CD4-positive, alpha-beta T cell treated with Interleukin-6 for 4 hours (primary cell): ENCODE data around the gene ZDHHC1.
A peak's percentile ranks its signal among the peaks of the same experiment; 100 is the strongest.
"Not testable (repeated sequence)": the region's sequence is repeated elsewhere in the genome, so short reads cannot be mapped to it uniquely, and the experiment has no call there.

Source experiments
- DNase-seq: peaks from one replicate; pipeline ENCODE4 v3.0.0-alpha.2; 2020; ENCODE audit warnings: mixed read lengths

ZDHHC1 gene

GRCh38 chr16:67430504-67430976 is 14.3 kb upstream of the ZDHHC1 start:
- DNase-seq = peak; percentile 32

GRCh38 chr16:67429799-67430503 is 13.7 kb upstream of the ZDHHC1 start:
- DNase-seq = no peak

- no peak for DNase-seq
Measured at GRCh38 chr16:67429053-67429798, 12.9 kb upstream of the ZDHHC1 start.

GRCh38 chr16:67428146-67428731 is 12.0 kb upstream of the ZDHHC1 start:
- peak; percentile 60 for DNase-seq

GRCh38 chr16:67426950-67427349 is 10.7 kb upstream of the ZDHHC1 start:
- no peak for DNase-seq

GRCh38 chr16:67426022-67426421 is 9.7 kb upstream of the ZDHHC1 start:
- no peak for DNase-seq

GRCh38 chr16:67425580-67425979 is 9.3 kb upstream of the ZDHHC1 start:
- DNase-seq = no peak

GRCh38 chr16:67425061-67425460 is 8.8 kb upstream of the ZDHHC1 start:
- no peak for DNase-seq

- DNase-seq = no peak
Measured at GRCh38 chr16:67424261-67424615, 8.0 kb upstream of the ZDHHC1 start.

- DNase-seq = no peak
Measured at GRCh38 chr16:67423611-67424260, 7.5 kb upstream of the ZDHHC1 start.

GRCh38 chr16:67423015-67423414 is 6.7 kb upstream of the ZDHHC1 start:
- no peak for DNase-seq

- DNase-seq = no peak
Measured at GRCh38 chr16:67421030-67421429, 4.8 kb upstream of the ZDHHC1 start.

GRCh38 chr16:67419931-67420330 is 3.7 kb upstream of the ZDHHC1 start:
- no peak for DNase-seq

- DNase-seq = no peak
Measured at GRCh38 chr16:67419502-67419901, 3.2 kb upstream of the ZDHHC1 start.

- no peak for DNase-seq
Measured at GRCh38 chr16:67417333-67418061, 1.2 kb upstream of the ZDHHC1 start.

GRCh38 chr16:67415421-67415820 is 856 bp downstream of the ZDHHC1 start:
- not testable (repeated sequence) for DNase-seq

- DNase-seq = no peak
Measured at GRCh38 chr16:67413978-67414911, 2.0 kb downstream of the ZDHHC1 start.

GRCh38 chr16:67412294-67412693 is 4.0 kb downstream of the ZDHHC1 start:
- DNase-seq = no peak

- no peak for DNase-seq
Measured at GRCh38 chr16:67411339-67411738, 4.9 kb downstream of the ZDHHC1 start.

- DNase-seq = no peak
Measured at GRCh38 chr16:67409631-67410030, 6.6 kb downstream of the ZDHHC1 start.

- no peak for DNase-seq
Measured at GRCh38 chr16:67407788-67408452, 8.4 kb downstream of the ZDHHC1 start.
